Upper lobe of right lung (tissue), 1 donor: ENCODE measurements around the gene SMIM38. TPM values are rescaled to one million over a fixed set of nuclear protein-coding genes. Genes with fewer than 3 reads are reported as not detected.

Source experiments
- ATAC-seq: fragments of 200-7000 bp; cut with Tn5 transposase; one replicate; pipeline ENCODE4 v1.9.1; 2020; ENCODE audit warnings: mild to moderate bottlenecking, moderate library complexity
- DNase-seq: peaks from one replicate; pipeline ENCODE4 v3.0.0-alpha.2; 2020
- H3K27ac ChIP-seq: fragments of 200-600 bp; one replicate; pipeline ENCODE4 v1.8.0; 2022
- H3K27me3 ChIP-seq: fragments of 200-600 bp; one replicate; pipeline ENCODE4 v1.8.0; 2022; ENCODE audit warnings: mild to moderate bottlenecking
- H3K36me3 ChIP-seq: fragments of 200-600 bp; one replicate; pipeline ENCODE4 v1.8.0; 2022
- H3K4me1 ChIP-seq: fragments of 200-600 bp; one replicate; pipeline ENCODE4 v1.8.0; 2022
- H3K4me3 ChIP-seq: fragments of 200-600 bp; one replicate; pipeline ENCODE4 v1.8.0; 2022; ENCODE audit warnings: mild to moderate bottlenecking
- H3K9me3 ChIP-seq: fragments of 200-600 bp; one replicate; pipeline ENCODE4 v1.8.0; 2022
- intact Hi-C: fragments of 100-400 bp; cut with DNase I; formaldehyde crosslinking; loops from one replicate; pipeline ENCODE4 v1.11.0; 2022
- total RNA-seq: library from RNA; stranded (reverse); fragmentation: NEBNext Ultra II Directional; extraction: Animal tissue kit (Norgen Biotek cat#: 25700); gene quantifications from one replicate; pipeline ENCODE4 v1.2.1, GENCODE V29; 2021
- TF ChIP-seq, protein P1 (sequence below): fragments of 200-600 bp; IDR thresholded peaks from one replicate; pipeline ENCODE4 v1.8.0; 2022; ENCODE audit warnings: antibody characterized with exemption
- donor health status: DM: no; HTN: yes; CAD: no; lungs with severe emphysema.

Gene SMIM38
- total RNA-seq, 1 donor from 2014 or later = not detected

DNA sequence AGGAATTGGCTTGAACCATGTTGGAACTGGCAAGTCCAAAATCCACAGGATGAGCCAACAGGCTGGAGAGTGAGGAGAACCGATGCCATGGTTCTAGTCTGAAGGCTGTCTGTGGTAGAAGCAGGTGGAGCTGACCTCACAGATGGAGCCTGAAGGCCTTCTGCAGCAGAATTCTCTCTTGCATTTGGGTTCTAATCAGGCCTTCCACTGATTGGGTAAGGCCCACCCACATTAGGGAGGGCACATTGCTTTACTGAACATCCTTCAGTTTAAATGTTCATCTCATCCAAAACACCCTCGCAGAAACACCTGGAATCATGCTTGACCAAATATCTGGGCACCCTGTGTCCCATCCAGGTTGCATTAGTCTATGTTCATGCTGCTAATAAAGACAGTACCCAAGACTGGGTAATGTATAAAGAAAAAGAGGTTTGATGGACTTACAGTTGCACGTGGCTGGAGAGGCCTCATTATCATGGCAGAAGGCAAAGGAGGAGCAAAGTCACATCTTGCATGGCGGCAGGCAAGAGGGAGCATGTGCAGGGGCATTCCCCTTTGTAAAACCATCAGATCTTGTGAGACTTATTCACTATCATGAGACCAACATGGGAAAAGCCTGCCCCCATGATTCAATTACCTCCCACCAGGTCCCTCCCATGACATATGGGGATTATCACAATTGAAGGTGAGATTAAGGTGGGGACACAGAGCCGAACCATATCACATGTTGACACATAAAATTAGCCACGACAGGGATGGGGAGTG lies 15.9 kb downstream of the SMIM38 start:
- DNase-seq (no peak), ATAC-seq (no peak)
- no peaks in the 10 kb centered on the region for H3K9me3 ChIP-seq
- peaks cover 1% of the 10 kb centered on the region for H3K4me1 ChIP-seq
- TF ChIP-seq, protein P1, sequence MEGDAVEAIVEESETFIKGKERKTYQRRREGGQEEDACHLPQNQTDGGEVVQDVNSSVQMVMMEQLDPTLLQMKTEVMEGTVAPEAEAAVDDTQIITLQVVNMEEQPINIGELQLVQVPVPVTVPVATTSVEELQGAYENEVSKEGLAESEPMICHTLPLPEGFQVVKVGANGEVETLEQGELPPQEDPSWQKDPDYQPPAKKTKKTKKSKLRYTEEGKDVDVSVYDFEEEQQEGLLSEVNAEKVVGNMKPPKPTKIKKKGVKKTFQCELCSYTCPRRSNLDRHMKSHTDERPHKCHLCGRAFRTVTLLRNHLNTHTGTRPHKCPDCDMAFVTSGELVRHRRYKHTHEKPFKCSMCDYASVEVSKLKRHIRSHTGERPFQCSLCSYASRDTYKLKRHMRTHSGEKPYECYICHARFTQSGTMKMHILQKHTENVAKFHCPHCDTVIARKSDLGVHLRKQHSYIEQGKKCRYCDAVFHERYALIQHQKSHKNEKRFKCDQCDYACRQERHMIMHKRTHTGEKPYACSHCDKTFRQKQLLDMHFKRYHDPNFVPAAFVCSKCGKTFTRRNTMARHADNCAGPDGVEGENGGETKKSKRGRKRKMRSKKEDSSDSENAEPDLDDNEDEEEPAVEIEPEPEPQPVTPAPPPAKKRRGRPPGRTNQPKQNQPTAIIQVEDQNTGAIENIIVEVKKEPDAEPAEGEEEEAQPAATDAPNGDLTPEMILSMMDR = no peak
- no peaks in the 10 kb centered on the region for H3K27me3 ChIP-seq
- no peak overlapping the region for H3K4me3 ChIP-seq
- no peak overlapping the region for H3K27ac ChIP-seq
- H3K36me3 ChIP-seq = no peaks in the 10 kb centered on the region
- intact Hi-C loops = no loop called here

DNA sequence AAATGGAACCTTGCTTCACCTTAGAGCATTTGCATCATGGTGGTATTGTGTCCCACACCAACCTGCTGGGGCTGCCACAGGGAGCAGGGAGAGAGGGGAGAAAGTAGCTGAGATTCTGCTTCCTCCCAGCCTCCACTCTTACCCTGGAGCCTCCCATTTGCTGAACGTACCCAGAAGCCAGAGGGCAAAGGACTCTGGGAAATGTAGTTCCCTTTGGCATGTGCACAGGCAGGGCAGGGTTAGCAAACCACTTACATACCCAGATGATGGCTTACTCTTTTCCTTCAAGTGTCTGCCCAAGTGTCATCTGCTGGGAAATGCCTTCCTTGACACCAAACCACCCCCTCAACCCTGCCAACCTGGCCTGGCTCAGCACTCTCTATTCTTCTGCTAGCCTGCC lies 16.9 kb downstream of the SMIM38 start:
- ATAC-seq = peak; percentile 44
- H3K27me3 ChIP-seq = no peaks in the 10 kb centered on the region
- intact Hi-C loops = no loop called here
- no peak overlapping the region for H3K4me3 ChIP-seq
- no peaks in the 10 kb centered on the region for H3K9me3 ChIP-seq
- DNase-seq = peak; percentile 30
- TF ChIP-seq, protein P1 = no peak
- H3K4me1 ChIP-seq = no peaks in the 10 kb centered on the region
- H3K27ac ChIP-seq = no peak overlapping the region
- H3K36me3 ChIP-seq = no peaks in the 10 kb centered on the region

DNA sequence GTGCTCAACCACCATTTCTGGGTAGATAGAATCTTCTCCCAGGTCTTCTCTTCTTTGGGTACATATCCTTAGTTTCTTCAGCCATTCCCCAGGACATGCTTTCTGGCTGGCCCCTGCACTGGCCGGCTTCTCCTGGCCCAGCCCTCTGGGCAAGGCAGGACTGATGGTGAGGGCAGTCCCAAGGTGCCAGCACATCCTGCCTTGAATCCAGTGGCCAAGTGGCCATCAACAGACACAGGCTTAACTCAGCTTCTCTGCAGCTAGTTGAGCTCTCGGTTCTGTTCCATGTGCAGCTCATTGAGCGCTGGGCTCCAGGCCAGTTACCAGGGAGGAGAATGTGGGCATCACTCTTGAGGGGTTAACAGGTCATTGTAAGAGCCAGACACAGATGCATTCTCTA lies 17.6 kb downstream of the SMIM38 start:
- no peaks in the 10 kb centered on the region for H3K27me3 ChIP-seq
- ATAC-seq (no peak), DNase-seq (peak; percentile 53)
- no peak overlapping the region for H3K4me3 ChIP-seq
- no peak overlapping the region for H3K27ac ChIP-seq
- H3K36me3 ChIP-seq = no peaks in the 10 kb centered on the region
- TF ChIP-seq, protein P1 = no peak
- H3K9me3 ChIP-seq = no peaks in the 10 kb centered on the region
- no peaks in the 10 kb centered on the region for H3K4me1 ChIP-seq
- intact Hi-C loops = no loop called here

DNA sequence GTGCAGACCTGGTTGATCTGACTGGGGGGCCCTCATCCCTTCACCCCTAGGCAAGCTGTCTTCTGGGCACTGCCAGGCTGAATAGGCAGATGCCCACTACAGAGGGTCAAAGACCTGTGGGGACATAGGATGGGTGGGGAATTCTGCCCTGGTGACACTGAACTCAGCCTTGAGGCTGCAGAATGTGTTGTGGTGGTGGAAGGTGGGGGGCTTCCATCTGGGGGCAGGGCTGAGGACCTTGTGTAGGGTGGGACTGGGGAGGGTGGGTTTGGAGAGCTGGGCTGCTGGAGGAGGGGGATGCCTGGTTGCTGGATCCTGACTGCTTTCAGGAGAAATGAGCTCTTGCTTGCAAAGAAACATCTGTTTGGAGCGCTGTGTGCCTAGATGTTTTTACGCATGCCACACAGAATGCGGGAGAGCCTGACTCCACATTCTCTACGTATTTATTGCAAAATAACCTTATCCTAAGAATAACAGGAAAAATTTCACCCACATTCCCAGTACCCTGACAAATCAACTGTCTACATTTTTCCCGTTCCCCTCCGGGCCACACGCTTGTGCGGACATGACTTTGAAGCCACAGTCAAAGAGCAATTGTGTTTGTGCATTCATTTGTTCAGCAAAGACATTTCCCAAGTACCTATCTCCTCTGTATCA lies 18.3 kb downstream of the SMIM38 start:
- no peak for ATAC-seq
- peak; percentile 30 for DNase-seq
- Histone ChIP-seq H3K36me3 (no peaks in the 10 kb centered on the region), H3K9me3 (no peaks in the 10 kb centered on the region), H3K27me3 (no peaks in the 10 kb centered on the region), H3K4me3 (no peak overlapping the region), H3K27ac (no peak overlapping the region), H3K4me1 (no peaks in the 10 kb centered on the region)
- TF ChIP-seq, protein P1 = no peak
- intact Hi-C loops = no loop called here

DNA sequence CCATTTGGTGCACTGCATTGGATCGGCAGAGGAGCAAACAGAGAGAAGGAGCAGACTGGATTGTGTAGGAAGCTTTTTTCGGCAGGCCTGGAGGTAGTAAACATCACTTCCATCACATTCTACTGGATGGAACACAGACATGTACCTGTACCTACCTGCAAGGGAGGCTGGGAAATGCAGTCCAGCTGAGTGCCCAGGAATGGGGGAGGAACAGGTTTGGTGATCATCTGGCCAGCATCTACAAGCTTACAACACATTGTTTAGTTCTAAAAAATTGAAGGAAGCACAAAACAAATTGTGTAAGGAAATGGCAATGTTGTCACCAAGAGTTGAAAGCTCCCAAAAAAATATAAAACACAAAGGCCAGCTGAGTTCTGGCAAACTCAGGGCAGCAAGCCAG lies 19.1 kb downstream of the SMIM38 start:
- ATAC-seq (no peak), DNase-seq (peak; percentile 16)
- TF ChIP-seq, protein P1 = no peak
- H3K27ac ChIP-seq = no peak overlapping the region
- H3K4me3 ChIP-seq = no peak overlapping the region
- H3K36me3 ChIP-seq = no peaks in the 10 kb centered on the region
- no peaks in the 10 kb centered on the region for H3K27me3 ChIP-seq
- intact Hi-C loops = no loop called here
- H3K4me1 ChIP-seq = no peaks in the 10 kb centered on the region
- no peaks in the 10 kb centered on the region for H3K9me3 ChIP-seq
